IMR-90 (cell line): ENCODE measurements around the gene UBN1.

Experiments
- BHLHE40 ChIP-seq: fragments of 150-350 bp; IDR thresholded peaks from 2 replicates; pipeline ENCODE4 v1.6.1; 2016; ENCODE audit warnings: mild to moderate bottlenecking, low read depth, low read length
- CEBPB ChIP-seq: IDR thresholded peaks from 2 replicates; pipeline ENCODE4 v1.6.1; 2012; ENCODE audit warnings: low read depth, low read length, improper control_type of control experiment
- CHD1 ChIP-seq: IDR thresholded peaks from 2 replicates; pipeline ENCODE4 v1.6.1; 2012; ENCODE audit warnings: low read depth, low read length, improper control_type of control experiment
- MAZ ChIP-seq: IDR thresholded peaks from 2 replicates; pipeline ENCODE4 v1.6.1; 2012; ENCODE audit warnings: low read depth, mild to moderate bottlenecking, low read length, improper control_type of control experiment, moderate library complexity, borderline replicate concordance
- POLR2A ChIP-seq: IDR thresholded peaks from 2 replicates; pipeline ENCODE4 v1.6.1; 2012; ENCODE audit warnings: mild to moderate bottlenecking, low read depth, low read length
- RAD21 ChIP-seq: IDR thresholded peaks from 2 replicates; pipeline ENCODE4 v1.6.1; 2012; ENCODE audit warnings: low read length, improper control_type of control experiment
- RFX5 ChIP-seq: IDR thresholded peaks from 2 replicates; pipeline ENCODE4 v1.8.0; 2012; ENCODE audit warnings: low read depth, mild to moderate bottlenecking, low read length, moderate library complexity
- TF ChIP-seq, protein P1 (sequence below): conservative IDR thresholded peaks from 2 replicates; pipeline ENCODE4 v1.5.1; 2012; ENCODE audit warnings: mild to moderate bottlenecking, low read depth, low read length, improper control_type of control experiment
- TF ChIP-seq, protein P2 (sequence below): fragments of 150-350 bp; IDR thresholded peaks from 2 replicates; pipeline ENCODE4 v1.6.1; 2017; ENCODE audit warnings: mild to moderate bottlenecking, antibody characterized with exemption, low read length, low read depth

DNA sequence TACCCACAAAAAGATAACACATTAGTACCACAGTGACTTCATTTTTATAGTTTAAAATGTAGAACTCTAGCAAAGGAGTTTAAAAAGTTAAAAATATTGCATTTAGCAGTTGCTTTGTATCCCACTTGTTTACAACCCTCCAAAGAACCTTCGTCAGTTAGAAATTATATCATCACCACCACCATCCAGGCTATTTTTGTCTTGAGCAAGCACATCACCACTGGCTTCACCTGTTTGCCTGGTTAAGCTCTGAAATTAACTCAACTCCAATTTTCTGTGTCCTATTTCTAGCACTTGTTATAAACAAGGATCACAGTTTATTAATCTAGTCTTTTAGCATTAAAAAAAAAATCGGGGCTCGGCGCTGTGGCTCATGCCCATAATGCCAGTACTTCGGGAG, 6.3 kb upstream of the UBN1 start:
- TF ChIP-seq, protein P1, sequence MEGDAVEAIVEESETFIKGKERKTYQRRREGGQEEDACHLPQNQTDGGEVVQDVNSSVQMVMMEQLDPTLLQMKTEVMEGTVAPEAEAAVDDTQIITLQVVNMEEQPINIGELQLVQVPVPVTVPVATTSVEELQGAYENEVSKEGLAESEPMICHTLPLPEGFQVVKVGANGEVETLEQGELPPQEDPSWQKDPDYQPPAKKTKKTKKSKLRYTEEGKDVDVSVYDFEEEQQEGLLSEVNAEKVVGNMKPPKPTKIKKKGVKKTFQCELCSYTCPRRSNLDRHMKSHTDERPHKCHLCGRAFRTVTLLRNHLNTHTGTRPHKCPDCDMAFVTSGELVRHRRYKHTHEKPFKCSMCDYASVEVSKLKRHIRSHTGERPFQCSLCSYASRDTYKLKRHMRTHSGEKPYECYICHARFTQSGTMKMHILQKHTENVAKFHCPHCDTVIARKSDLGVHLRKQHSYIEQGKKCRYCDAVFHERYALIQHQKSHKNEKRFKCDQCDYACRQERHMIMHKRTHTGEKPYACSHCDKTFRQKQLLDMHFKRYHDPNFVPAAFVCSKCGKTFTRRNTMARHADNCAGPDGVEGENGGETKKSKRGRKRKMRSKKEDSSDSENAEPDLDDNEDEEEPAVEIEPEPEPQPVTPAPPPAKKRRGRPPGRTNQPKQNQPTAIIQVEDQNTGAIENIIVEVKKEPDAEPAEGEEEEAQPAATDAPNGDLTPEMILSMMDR = no peak
- TF ChIP-seq BHLHE40 (no peak), MAZ (no peak), POLR2A (no peak), RAD21 (no peak), CHD1 (no peak), RFX5 (no peak), CEBPB (no peak)
- TF ChIP-seq, protein P2, sequence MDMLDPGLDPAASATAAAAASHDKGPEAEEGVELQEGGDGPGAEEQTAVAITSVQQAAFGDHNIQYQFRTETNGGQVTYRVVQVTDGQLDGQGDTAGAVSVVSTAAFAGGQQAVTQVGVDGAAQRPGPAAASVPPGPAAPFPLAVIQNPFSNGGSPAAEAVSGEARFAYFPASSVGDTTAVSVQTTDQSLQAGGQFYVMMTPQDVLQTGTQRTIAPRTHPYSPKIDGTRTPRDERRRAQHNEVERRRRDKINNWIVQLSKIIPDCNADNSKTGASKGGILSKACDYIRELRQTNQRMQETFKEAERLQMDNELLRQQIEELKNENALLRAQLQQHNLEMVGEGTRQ = no peak
